HG03064 (cell line): ENCODE data around the gene GABRG3.
"Not testable (repeated sequence)": the region's sequence is repeated elsewhere in the genome, so short reads cannot be mapped to it uniquely, and the experiment has no call there.

Source experiments
- ATAC-seq: cut with Tn5 transposase; IDR thresholded peaks from one replicate; pipeline ENCODE4 v1.9.1; 2021; ENCODE audit warnings: low read depth; ENCODE audit not compliant: unreplicated experiment

GABRG3 gene

GRCh38 chr15:27292641-27293040 lies 321.7 kb downstream of the GABRG3 start:
- no peak for ATAC-seq

GRCh38 chr15:27293607-27294006 lies 322.6 kb downstream of the GABRG3 start:
- ATAC-seq: no peak

- no peak for ATAC-seq
Observed at GRCh38 chr15:27317736-27318135, 346.8 kb downstream of the GABRG3 start.

- no peak for ATAC-seq
Observed at GRCh38 chr15:27323801-27324200, 352.8 kb downstream of the GABRG3 start.

GRCh38 chr15:27324886-27325615 lies 354.1 kb downstream of the GABRG3 start:
- no peak for ATAC-seq

- no peak for ATAC-seq
Observed at GRCh38 chr15:27327467-27328025, 356.6 kb downstream of the GABRG3 start.

- no peak for ATAC-seq
Observed at GRCh38 chr15:27328186-27328585, 357.2 kb downstream of the GABRG3 start.

GRCh38 chr15:27328608-27329007 lies 357.6 kb downstream of the GABRG3 start:
- ATAC-seq: no peak

GRCh38 chr15:27330326-27330725 lies 359.3 kb downstream of the GABRG3 start:
- ATAC-seq: no peak

- ATAC-seq: no peak
Observed at GRCh38 chr15:27336676-27337075, 365.7 kb downstream of the GABRG3 start.

GRCh38 chr15:27339138-27339537 lies 368.2 kb downstream of the GABRG3 start:
- ATAC-seq: no peak

- no peak for ATAC-seq
Observed at GRCh38 chr15:27341780-27342343, 370.9 kb downstream of the GABRG3 start.

- no peak for ATAC-seq
Observed at GRCh38 chr15:27342991-27343390, 372.0 kb downstream of the GABRG3 start.

- no peak for ATAC-seq
Observed at GRCh38 chr15:27352136-27352535, 381.2 kb downstream of the GABRG3 start.

- ATAC-seq: no peak
Observed at GRCh38 chr15:27353856-27354255, 382.9 kb downstream of the GABRG3 start.

- no peak for ATAC-seq
Observed at GRCh38 chr15:27358751-27359434, 387.9 kb downstream of the GABRG3 start.

- ATAC-seq: no peak
Observed at GRCh38 chr15:27359586-27359985, 388.6 kb downstream of the GABRG3 start.

GRCh38 chr15:27360316-27360715 lies 389.3 kb downstream of the GABRG3 start:
- no peak for ATAC-seq

GRCh38 chr15:27361438-27361837 lies 390.5 kb downstream of the GABRG3 start:
- no peak for ATAC-seq

GRCh38 chr15:27365456-27365855 lies 394.5 kb downstream of the GABRG3 start:
- ATAC-seq: no peak

GRCh38 chr15:27377391-27377790 lies 406.4 kb downstream of the GABRG3 start:
- ATAC-seq: not testable (repeated sequence)
